OCI-LY1 (cell line): ENCODE measurements around the gene PPP2R2C.

Source experiments
- H2AFZ ChIP-seq: fragments of 200-600 bp; sonication (generic), shearing (Covaris generic); 2 replicates; pipeline ENCODE4 v1.6.0; 2014; ENCODE audit warnings: antibody characterized with exemption, mild to moderate bottlenecking, low read length
- H3F3A ChIP-seq: fragments of 200-600 bp; sonication (generic), shearing (Covaris generic); 2 replicates; pipeline ENCODE4 v1.6.0; 2014; ENCODE audit warnings: mild to moderate bottlenecking, antibody characterized with exemption, low read length, moderate library complexity; ENCODE audit not compliant: insufficient read depth
- H3K27ac ChIP-seq: fragments of 200-600 bp; sonication (generic); 2 replicates; pipeline ENCODE4 v1.5.1; 2014; ENCODE audit warnings: low read length, mixed run types, mild to moderate bottlenecking, low read depth; ENCODE audit not compliant: poor library complexity, severe bottlenecking
- H3K27me3 ChIP-seq: fragments of 200-600 bp; sonication (generic); 2 replicates; pipeline ENCODE4 v1.6.0; 2014; ENCODE audit warnings: antibody characterized with exemption, mild to moderate bottlenecking, low read length, moderate library complexity; ENCODE audit not compliant: insufficient read depth
- H3K36me3 ChIP-seq: fragments of 200-600 bp; sonication (generic); 2 replicates; pipeline ENCODE4 v1.6.1; 2014; ENCODE audit warnings: mild to moderate bottlenecking, antibody characterized with exemption, low read length, moderate library complexity, mixed read lengths; ENCODE audit not compliant: insufficient read depth
- H3K4me1 ChIP-seq: fragments of 200-600 bp; sonication (generic); 2 replicates; pipeline ENCODE4 v1.5.1; 2014; ENCODE audit warnings: mild to moderate bottlenecking, low read length, moderate library complexity; ENCODE audit not compliant: insufficient read depth, severe bottlenecking
- H3K4me2 ChIP-seq: fragments of 200-600 bp; sonication (generic), shearing (Covaris generic); 2 replicates; pipeline ENCODE4 v1.6.1; 2014; ENCODE audit warnings: low read length
- H3K4me3 ChIP-seq: fragments of 200-600 bp; sonication (generic); 2 replicates; pipeline ENCODE4 v1.5.1; 2014; ENCODE audit warnings: low read length, low read depth, mild to moderate bottlenecking, mixed read lengths; ENCODE audit not compliant: poor library complexity, severe bottlenecking
- H3K79me2 ChIP-seq: fragments of 200-600 bp; shearing (Covaris generic); 2 replicates; pipeline ENCODE4 v1.6.1; 2016; ENCODE audit warnings: mixed run types, low read length, mixed read lengths; ENCODE audit not compliant: insufficient read depth
- H3K9ac ChIP-seq: fragments of 200-600 bp; sonication (generic), shearing (Covaris generic); 2 replicates; pipeline ENCODE4 v1.6.1; 2014; ENCODE audit warnings: mild to moderate bottlenecking, low read length, mixed read lengths
- H3K9me2 ChIP-seq: fragments of 200-600 bp; sonication (generic), shearing (Covaris generic); 2 replicates; pipeline ENCODE4 v1.6.1; 2014; ENCODE audit warnings: low read depth, mild to moderate bottlenecking, low read length, mixed read lengths
- H3K9me3 ChIP-seq: fragments of 200-600 bp; shearing (Covaris generic); 2 replicates; pipeline ENCODE4 v1.6.1; 2014; ENCODE audit warnings: low read length, mixed read lengths
- H4K20me1 ChIP-seq: fragments of 200-600 bp; sonication (generic), shearing (Covaris generic); 2 replicates; pipeline ENCODE4 v1.6.0; 2016; ENCODE audit warnings: mild to moderate bottlenecking, low read length; ENCODE audit not compliant: insufficient read depth
- EZH2 ChIP-seq: fragments of 200-600 bp; sonication (generic), shearing (Covaris generic); IDR thresholded peaks from 2 replicates; pipeline ENCODE4 v1.8.0; 2017; ENCODE audit warnings: borderline replicate concordance, mixed run types, mild to moderate bottlenecking, antibody characterized with exemption, low read length, moderate library complexity, mixed read lengths
- TF ChIP-seq, protein P1 (sequence below): fragments of 200-600 bp; sonication (generic), shearing (Covaris generic); IDR thresholded peaks from 2 replicates; pipeline ENCODE4 v1.5.1; 2017; ENCODE audit warnings: mild to moderate bottlenecking, antibody characterized with exemption, low read length, moderate library complexity, mixed read lengths

PPP2R2C gene

DNA sequence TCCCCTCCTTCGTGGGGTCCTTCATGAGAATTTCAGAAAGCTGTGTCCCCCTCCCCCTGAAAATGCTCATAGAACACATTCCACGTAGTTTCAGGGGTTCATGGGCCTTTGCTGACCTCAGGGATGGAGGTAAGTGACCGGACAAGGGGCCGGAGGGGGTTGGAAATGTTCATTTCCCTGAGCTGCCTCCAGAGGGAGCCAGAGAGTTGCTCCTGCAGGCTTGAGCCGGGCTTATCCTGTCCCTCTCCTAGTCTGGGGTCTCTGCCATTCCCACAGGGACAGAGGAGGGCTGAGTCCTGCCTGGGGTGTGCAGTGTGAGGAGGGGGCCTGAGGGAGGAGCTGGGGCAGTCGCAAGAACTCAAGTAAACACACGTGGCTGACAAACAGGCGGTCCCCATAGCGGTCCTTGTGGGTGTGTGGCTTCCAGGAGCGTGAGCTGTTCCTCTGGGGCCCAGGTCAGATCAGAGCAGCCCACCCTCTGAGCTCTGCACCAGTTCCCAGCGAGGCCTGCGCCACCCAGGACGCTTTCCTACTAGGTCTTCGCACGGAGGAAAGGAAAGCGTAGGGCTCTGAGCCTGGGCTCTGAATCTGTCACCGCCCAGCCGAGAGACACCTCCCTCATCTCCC is 140.3 kb downstream of the PPP2R2C start:
- no peak overlapping the region for H2AFZ ChIP-seq
- no peaks in the 10 kb centered on the region for H4K20me1 ChIP-seq
- H3K9me3 ChIP-seq: no peaks in the 10 kb centered on the region
- H3K4me3 ChIP-seq: no peak overlapping the region
- no peak overlapping the region for H3K27ac ChIP-seq
- H3K36me3 ChIP-seq: no peaks in the 10 kb centered on the region
- no peaks in the 10 kb centered on the region for H3K4me1 ChIP-seq
- TF ChIP-seq EZH2: no peak
- TF ChIP-seq, protein P1, sequence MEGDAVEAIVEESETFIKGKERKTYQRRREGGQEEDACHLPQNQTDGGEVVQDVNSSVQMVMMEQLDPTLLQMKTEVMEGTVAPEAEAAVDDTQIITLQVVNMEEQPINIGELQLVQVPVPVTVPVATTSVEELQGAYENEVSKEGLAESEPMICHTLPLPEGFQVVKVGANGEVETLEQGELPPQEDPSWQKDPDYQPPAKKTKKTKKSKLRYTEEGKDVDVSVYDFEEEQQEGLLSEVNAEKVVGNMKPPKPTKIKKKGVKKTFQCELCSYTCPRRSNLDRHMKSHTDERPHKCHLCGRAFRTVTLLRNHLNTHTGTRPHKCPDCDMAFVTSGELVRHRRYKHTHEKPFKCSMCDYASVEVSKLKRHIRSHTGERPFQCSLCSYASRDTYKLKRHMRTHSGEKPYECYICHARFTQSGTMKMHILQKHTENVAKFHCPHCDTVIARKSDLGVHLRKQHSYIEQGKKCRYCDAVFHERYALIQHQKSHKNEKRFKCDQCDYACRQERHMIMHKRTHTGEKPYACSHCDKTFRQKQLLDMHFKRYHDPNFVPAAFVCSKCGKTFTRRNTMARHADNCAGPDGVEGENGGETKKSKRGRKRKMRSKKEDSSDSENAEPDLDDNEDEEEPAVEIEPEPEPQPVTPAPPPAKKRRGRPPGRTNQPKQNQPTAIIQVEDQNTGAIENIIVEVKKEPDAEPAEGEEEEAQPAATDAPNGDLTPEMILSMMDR: peak; percentile 45; the same call in 1 of the 2 replicates
- H3K9ac ChIP-seq: no peak overlapping the region
- H3K79me2 ChIP-seq: no peaks in the 10 kb centered on the region
- H3K27me3 ChIP-seq: no peaks in the 10 kb centered on the region
- H3K9me2 ChIP-seq: no peaks in the 10 kb centered on the region
- H3F3A ChIP-seq: no peaks in the 10 kb centered on the region
- no peak overlapping the region for H3K4me2 ChIP-seq

DNA sequence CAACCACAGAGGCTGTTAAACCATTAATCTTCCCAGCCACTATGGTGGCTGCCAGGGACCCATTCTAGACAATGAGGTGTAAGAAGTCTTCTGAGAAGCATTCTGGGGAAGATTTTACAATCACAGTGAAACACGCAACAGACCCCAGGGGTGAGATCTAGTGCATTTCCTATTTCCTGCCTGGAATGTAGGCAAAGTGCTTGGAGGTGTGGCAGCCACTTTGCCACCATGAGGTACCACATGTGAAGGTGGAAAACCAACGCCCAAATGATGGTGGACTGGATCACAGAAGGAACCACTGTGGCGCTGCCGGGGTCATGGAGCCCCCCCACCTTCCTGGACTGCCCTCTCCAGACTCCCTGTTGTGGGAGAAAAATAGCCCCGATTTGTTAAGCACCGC is 140.9 kb downstream of the PPP2R2C start:
- no peaks in the 10 kb centered on the region for H3K4me1 ChIP-seq
- no peak overlapping the region for H3K4me2 ChIP-seq
- no peaks in the 10 kb centered on the region for H3K36me3 ChIP-seq
- H3K4me3 ChIP-seq: no peak overlapping the region
- no peaks in the 10 kb centered on the region for H3K9me2 ChIP-seq
- no peak overlapping the region for H3K27ac ChIP-seq
- H3K27me3 ChIP-seq: no peaks in the 10 kb centered on the region
- H4K20me1 ChIP-seq: no peaks in the 10 kb centered on the region
- no peak overlapping the region for H3K9ac ChIP-seq
- no peak overlapping the region for H2AFZ ChIP-seq
- H3K79me2 ChIP-seq: no peaks in the 10 kb centered on the region
- no peaks in the 10 kb centered on the region for H3F3A ChIP-seq
- TF ChIP-seq, protein P1: no peak
- TF ChIP-seq EZH2: no peak
- H3K9me3 ChIP-seq: no peaks in the 10 kb centered on the region

DNA sequence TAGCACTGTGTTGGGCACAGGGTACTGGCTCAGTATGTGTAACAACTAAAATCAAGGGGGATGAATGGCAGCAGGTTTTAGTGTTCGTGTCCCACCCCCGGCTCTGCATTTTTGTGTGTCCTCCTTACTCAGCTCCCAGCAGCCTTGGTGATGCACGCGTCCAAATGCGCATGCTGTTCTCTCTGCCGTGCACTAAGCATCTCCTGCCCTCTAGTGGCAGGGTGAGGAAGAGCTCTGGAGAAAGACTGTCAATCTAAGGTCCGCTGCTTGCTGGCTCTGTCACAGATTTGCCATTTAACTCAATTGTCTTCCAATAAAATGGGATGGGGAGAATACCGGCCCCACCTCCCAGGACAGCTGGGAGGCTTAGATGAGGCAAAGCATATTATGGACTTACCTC is 141.4 kb downstream of the PPP2R2C start:
- Histone ChIP-seq H3K27ac (no peak overlapping the region), H3K4me3 (no peak overlapping the region), H3F3A (no peaks in the 10 kb centered on the region), H3K36me3 (no peaks in the 10 kb centered on the region), H3K4me2 (no peak overlapping the region), H3K4me1 (no peaks in the 10 kb centered on the region), H3K27me3 (no peaks in the 10 kb centered on the region), H2AFZ (no peak overlapping the region), H3K9me3 (no peaks in the 10 kb centered on the region), H3K9me2 (no peaks in the 10 kb centered on the region), H3K9ac (no peak overlapping the region), H4K20me1 (no peaks in the 10 kb centered on the region), H3K79me2 (no peaks in the 10 kb centered on the region)
- TF ChIP-seq, protein P1: peak; percentile 54
- TF ChIP-seq EZH2: no peak
